WTC11 (cell line): Measurements from ENCODE around the gene STK16. TPM values are rescaled to one million over a fixed set of nuclear protein-coding genes. Genes with fewer than 3 reads are reported as not detected.

Source experiments
- ATAC-seq: fragments of 200-7000 bp; cut with Tn5 transposase; 2 replicates; pipeline ENCODE4 v1.10.0; 2021; ENCODE audit warnings: mild to moderate bottlenecking, moderate library complexity
- CTCF ChIA-PET: fragments of 300-600 bp; sonication (Branson Sonifier 250); formaldehyde crosslinking; loops from one replicate; lab custom pipeline; 2021; ENCODE audit warnings: antibody characterized with exemption; lab: Charles Lee
- POLR2A ChIA-PET: fragments of 350-600 bp; sonication (Branson Sonifier 250); formaldehyde crosslinking; loops from one replicate; lab custom pipeline; 2021; ENCODE audit warnings: antibody characterized with exemption; lab: Charles Lee
- DNase-seq: peaks from one replicate; pipeline ENCODE4 v3.0.0; 2021; ENCODE audit warnings: low spot score
- H3K27ac Mint-ChIP-seq: 2 replicates; pipeline ENCODE4 v1.8.0; 2021; ENCODE audit warnings: mixed read lengths
- H3K27me3 Mint-ChIP-seq: 2 replicates; pipeline ENCODE4 v1.8.0; 2021; ENCODE audit warnings: low read depth, mild to moderate bottlenecking, moderate library complexity, mixed read lengths
- H3K36me3 Mint-ChIP-seq: 2 replicates; pipeline ENCODE4 v1.8.0; 2021; ENCODE audit warnings: mixed read lengths
- H3K4me1 Mint-ChIP-seq: 2 replicates; pipeline ENCODE4 v1.8.0; 2022; ENCODE audit warnings: mixed read lengths
- H3K4me3 Mint-ChIP-seq: 2 replicates; pipeline ENCODE4 v1.8.0; 2021; ENCODE audit warnings: mild to moderate bottlenecking, moderate library complexity, mixed read lengths
- H3K9me3 Mint-ChIP-seq: 2 replicates; pipeline ENCODE4 v1.8.0; 2021; ENCODE audit warnings: mixed read lengths
- CBFB ChIP-seq: sonication (generic); formaldehyde crosslinking; IDR thresholded peaks from 2 replicates; pipeline ENCODE4 v1.8.1; 2022; ENCODE audit warnings: mild to moderate bottlenecking, low read depth, missing genetic modification reagents
- IRF2 ChIP-seq: sonication (generic); formaldehyde crosslinking; IDR thresholded peaks from 2 replicates; pipeline ENCODE4 v1.8.0; 2022; ENCODE audit warnings: low read depth, missing genetic modification reagents, borderline replicate concordance
- NR2C2 ChIP-seq: sonication (generic); formaldehyde crosslinking; IDR thresholded peaks from 2 replicates; pipeline ENCODE4 v1.8.0; 2022; ENCODE audit warnings: mild to moderate bottlenecking, missing genetic modification reagents
- PRRX2 ChIP-seq: fragments of 250-450 bp; sonication (Bioruptor Pico); IDR thresholded peaks from 2 replicates; pipeline ENCODE4 v1.8.0; 2021; ENCODE audit warnings: mild to moderate bottlenecking
- TCF7 ChIP-seq: sonication (generic); formaldehyde crosslinking; IDR thresholded peaks from 2 replicates; pipeline ENCODE4 v1.8.0; 2022; ENCODE audit warnings: mild to moderate bottlenecking, low read depth, missing genetic modification reagents, moderate library complexity
- ZNF138 ChIP-seq: sonication (generic); formaldehyde crosslinking; conservative IDR thresholded peaks from 2 replicates; pipeline ENCODE4 v1.8.1; 2022; ENCODE audit warnings: mild to moderate bottlenecking, moderate library complexity, missing genetic modification reagents
- ZNF396 ChIP-seq: fragments of 250-450 bp; sonication (Bioruptor Pico); IDR thresholded peaks from 2 replicates; pipeline ENCODE4 v1.8.0; 2021; ENCODE audit warnings: mild to moderate bottlenecking, moderate library complexity, borderline replicate concordance
- ZSCAN18 ChIP-seq: fragments of 250-450 bp; sonication (Bioruptor Pico); IDR thresholded peaks from 2 replicates; pipeline ENCODE4 v2.1.2; 2022; ENCODE audit warnings: mild to moderate bottlenecking, moderate library complexity
- microRNA-seq: library from miRNA; unstranded; fragments of <30 nt; microRNA quantifications from one replicate; pipeline ENCODE4 v1.2.0, GENCODE V29; 2022; ENCODE audit warnings: borderline number of aligned reads
- total RNA-seq: library from RNA; stranded (reverse); gene quantifications from 3 replicates; pipeline ENCODE4 v1.2.3, GENCODE V29; 2021

The STK16 gene
- total RNA-seq, 1 experiment from 2014 or later, result 27.5 TPM

GRCh38 chr2:219299372-219299760 is 54.1 kb downstream of the STK16 start:
- Mint-ChIP-seq H3K4me3 (peak overlapping the region; percentile 51), H3K27ac (no peak overlapping the region), H3K36me3 (no peaks in the 10 kb centered on the region), H3K27me3 (peaks cover 75% of the 10 kb centered on the region), H3K9me3 (peaks cover 5% of the 10 kb centered on the region; the same call in 1 of the 2 replicates), H3K4me1 (peaks cover 19% of the 10 kb centered on the region)
- ATAC-seq, result no peak
- TF ChIP-seq TCF7 (CRISPR knock-in tag) (no peak), IRF2 (CRISPR knock-in tag) (no peak), PRRX2 (CRISPR knock-in tag) (no peak), ZNF138 (no peak), NR2C2 (CRISPR knock-in tag) (no peak), ZNF396 (CRISPR knock-in tag) (no peak), CBFB (no peak), ZSCAN18 (CRISPR knock-in tag) (no peak)
- POLR2A ChIA-PET, result no interaction called here
- CTCF ChIA-PET, result interaction anchor here (0.6 to 3.5 kb wide), 29 partner anchors 9 to 269 kb away, joined by 3 to 21 read pairs (median 4); partner anchors contain the start of genes ANKZF1, ATG9A, CNPPD1 and DNAJB2
- DNase-seq, result no peak

Small RNAs within 50 kb of the gene (microRNA-seq; reads per million reads assigned to microRNA genes)
- not detected for gene MIR153-1

Other genes with a start within 250 kb of the STK16 start
- 0.44 to 1.0 TPM (median 0.48 TPM) in 3 replicates for gene CFAP65, start 204.0 kb upstream of the STK16 start, total RNA-seq
- 0.11 TPM in 1 of 3 replicates, not detected in the others for gene IHH, start 184.6 kb upstream of the STK16 start, total RNA-seq
- 18.4 to 22.3 TPM (median 21.3 TPM) in 3 replicates for gene NHEJ1, start 84.7 kb upstream of the STK16 start, total RNA-seq
- 0.41 to 0.59 TPM (median 0.55 TPM) in 3 replicates for gene SLC23A3, start 75.5 kb upstream of the STK16 start, total RNA-seq
- gene CNPPD1, start 68.6 kb upstream of the STK16 start, total RNA-seq, result 26.7 to 32.8 TPM (median 29.5 TPM) in 3 replicates
- 50.2 to 60.2 TPM (median 52.8 TPM) in 3 replicates for gene RETREG2, start 67.2 kb upstream of the STK16 start, total RNA-seq
- gene ZFAND2B, start 38.7 kb upstream of the STK16 start, total RNA-seq, result 19.5 to 21.1 TPM (median 20.2 TPM) in 3 replicates
- 42.1 to 45.3 TPM (median 44.8 TPM) in 3 replicates for gene ABCB6, start 26.5 kb upstream of the STK16 start, total RNA-seq
- gene ATG9A, start 15.8 kb upstream of the STK16 start, total RNA-seq, result 42.9 to 48.4 TPM (median 46.7 TPM) in 3 replicates
- gene ANKZF1, start 15.7 kb upstream of the STK16 start, total RNA-seq, result 56.9 to 70.4 TPM (median 58.0 TPM) in 3 replicates
- gene GLB1L, start within 50 bp of the STK16 start, total RNA-seq, result 5.2 to 6.4 TPM (median 6.1 TPM) in 3 replicates
- 0.20 TPM in 1 of 3 replicates, not detected in the others for gene TUBA4B, start 7.8 kb downstream of the STK16 start, total RNA-seq
- gene TUBA4A, start 8.4 kb downstream of the STK16 start, total RNA-seq, result 40.8 to 58.7 TPM (median 52.3 TPM) in 3 replicates
- gene DNAJB2, start 33.9 kb downstream of the STK16 start, total RNA-seq, result 36.1 to 42.8 TPM (median 40.3 TPM) in 3 replicates
- gene PTPRN, start 63.9 kb downstream of the STK16 start, total RNA-seq, result 3.8 to 5.7 TPM (median 5.2 TPM) in 3 replicates
- gene RESP18, start 87.3 kb downstream of the STK16 start, total RNA-seq, result not detected in 3 replicates
- gene DNPEP, start 142.4 kb downstream of the STK16 start, total RNA-seq, result 65.8 to 70.2 TPM (median 67.6 TPM) in 3 replicates
- 1.6 to 3.5 TPM (median 2.8 TPM) in 3 replicates for gene DES, start 172.9 kb downstream of the STK16 start, total RNA-seq
- 55.3 to 62.7 TPM (median 57.8 TPM) in 3 replicates for gene SPEG, start 189.4 kb downstream of the STK16 start, total RNA-seq